SJSA1 (cell line): ENCODE data around the gene LMOD1. TPM values are rescaled to one million over a fixed set of nuclear protein-coding genes. Genes with fewer than 3 reads are reported as not detected.

ENCODE experiments used
- DNase-seq, 2 experiments: peaks; one replicate each; pipeline ENCODE4 v3.0.0-alpha.2; 2015 to 2020; ENCODE audit warnings: low spot score in 2 of 2, low read depth in 1 of 2
- H3K27ac ChIP-seq: fragments of 250-450 bp; sonication (Bioruptor Pico); 2 replicates; pipeline ENCODE4 v1.5.1; 2020; ENCODE audit warnings: mild to moderate bottlenecking, moderate library complexity
- H3K27me3 ChIP-seq: fragments of 250-450 bp; sonication (Bioruptor Pico); replicated peaks from 2 replicates; pipeline ENCODE4 v1.5.1; 2020; ENCODE audit warnings: mild to moderate bottlenecking, moderate library complexity
- H3K36me3 ChIP-seq: fragments of 250-450 bp; sonication (Bioruptor Pico); 2 replicates; pipeline ENCODE4 v1.5.1; 2020; ENCODE audit warnings: mild to moderate bottlenecking
- H3K4me1 ChIP-seq: fragments of 250-450 bp; sonication (Bioruptor Pico); replicated peaks from 2 replicates; pipeline ENCODE4 v1.6.1; 2021; ENCODE audit warnings: mild to moderate bottlenecking
- H3K4me3 ChIP-seq: fragments of 250-450 bp; sonication (Bioruptor Pico); 2 replicates; pipeline ENCODE4 v1.5.1; 2020; ENCODE audit warnings: mild to moderate bottlenecking
- H3K9me3 ChIP-seq: fragments of 250-450 bp; sonication (Bioruptor Pico); replicated peaks from 2 replicates; pipeline ENCODE4 v1.5.1; 2020; ENCODE audit warnings: mild to moderate bottlenecking
- total RNA-seq: library from RNA; depleted of rRNA; stranded (reverse); fragments of >200 nt; shearing (Covaris generic); gene quantifications from 2 replicates; pipeline ENCODE4 v1.2.3, GENCODE V29; 2014

LMOD1 gene
- total RNA-seq, 1 experiment from 2014 or later = 8.1 TPM

GRCh38 chr1:201889090-201889968 lies 57.0 kb downstream of the LMOD1 start:
- H3K4me3 ChIP-seq = peak overlapping the region; percentile 62
- H3K9me3 ChIP-seq = no peaks in the 10 kb centered on the region
- peaks cover 46% of the 10 kb centered on the region for H3K4me1 ChIP-seq
- H3K36me3 ChIP-seq = peaks cover 7% of the 10 kb centered on the region
- no peak for DNase-seq
- H3K27me3 ChIP-seq = no peaks in the 10 kb centered on the region
- H3K27ac ChIP-seq = 0 out of 2 replicates have a peak overlapping the region, but pooled peaks have one; percentile 23

DNA sequence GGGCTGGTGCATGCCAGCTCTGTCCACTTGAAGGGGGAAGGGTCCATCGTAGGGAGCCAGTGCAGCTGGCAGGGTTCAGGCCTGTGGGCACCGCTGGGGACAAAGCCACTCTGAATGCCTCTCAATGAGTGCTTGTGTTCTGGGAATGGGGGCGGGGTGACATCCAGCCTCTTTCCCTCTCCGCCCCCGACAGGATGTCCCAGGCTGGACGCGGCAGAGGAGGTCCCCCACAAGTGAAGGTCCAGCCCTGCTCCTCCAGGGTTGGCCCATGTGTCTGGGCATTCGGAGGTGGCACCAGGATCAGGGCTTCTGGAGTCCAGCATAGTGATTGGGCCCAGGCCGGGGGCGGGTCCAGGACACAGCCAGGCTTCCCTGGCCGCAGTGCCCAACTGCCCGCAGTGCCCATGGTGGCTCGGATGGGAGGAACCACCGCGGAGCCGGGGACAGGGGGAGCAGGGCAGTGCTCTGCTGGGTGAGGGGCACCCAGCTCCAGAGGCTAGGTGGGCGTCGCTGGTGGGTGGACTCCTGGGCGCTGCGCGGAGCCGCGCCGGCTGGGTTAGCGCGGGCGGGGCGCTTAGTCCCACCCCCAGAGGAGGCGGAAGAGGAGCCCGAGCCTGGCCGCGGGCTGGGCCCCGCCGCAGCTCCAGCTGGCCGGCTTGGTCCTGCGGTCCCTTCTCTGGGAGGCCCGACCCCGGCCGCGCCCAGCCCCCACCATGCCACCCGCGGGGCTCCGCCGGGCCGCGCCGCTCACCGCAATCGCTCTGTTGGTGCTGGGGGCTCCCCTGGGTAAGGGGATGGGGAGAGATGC lies 57.9 kb downstream of the LMOD1 start, which contains the start of gene SHISA4:
Gene SHISA4, plus strand, starts transcription at position 617 of the 808 bp plus-strand sequence. Its CDS starts 97 bp downstream, at position 714.
- DNase-seq = peak; percentile 85
- H3K9me3 ChIP-seq = no peaks in the 10 kb centered on the region
- H3K27ac ChIP-seq = peak within 1 kb of the TSS; percentile 23; the same call in 1 of the 2 replicates
- peaks cover 7% of the 10 kb centered on the region for H3K36me3 ChIP-seq
- peaks cover 45% of the 10 kb centered on the region for H3K4me1 ChIP-seq
- no peaks in the 10 kb centered on the region for H3K27me3 ChIP-seq
- H3K4me3 ChIP-seq = peak within 1 kb of the TSS; percentile 62

GRCh38 chr1:201887116-201887866 lies 59.1 kb downstream of the LMOD1 start:
- no peak for DNase-seq
- Histone ChIP-seq H3K27me3 (no peaks in the 10 kb centered on the region), H3K4me1 (peaks cover 51% of the 10 kb centered on the region), H3K36me3 (peaks cover 7% of the 10 kb centered on the region), H3K27ac (no peak overlapping the region), H3K4me3 (no peak overlapping the region), H3K9me3 (no peaks in the 10 kb centered on the region)

DNA sequence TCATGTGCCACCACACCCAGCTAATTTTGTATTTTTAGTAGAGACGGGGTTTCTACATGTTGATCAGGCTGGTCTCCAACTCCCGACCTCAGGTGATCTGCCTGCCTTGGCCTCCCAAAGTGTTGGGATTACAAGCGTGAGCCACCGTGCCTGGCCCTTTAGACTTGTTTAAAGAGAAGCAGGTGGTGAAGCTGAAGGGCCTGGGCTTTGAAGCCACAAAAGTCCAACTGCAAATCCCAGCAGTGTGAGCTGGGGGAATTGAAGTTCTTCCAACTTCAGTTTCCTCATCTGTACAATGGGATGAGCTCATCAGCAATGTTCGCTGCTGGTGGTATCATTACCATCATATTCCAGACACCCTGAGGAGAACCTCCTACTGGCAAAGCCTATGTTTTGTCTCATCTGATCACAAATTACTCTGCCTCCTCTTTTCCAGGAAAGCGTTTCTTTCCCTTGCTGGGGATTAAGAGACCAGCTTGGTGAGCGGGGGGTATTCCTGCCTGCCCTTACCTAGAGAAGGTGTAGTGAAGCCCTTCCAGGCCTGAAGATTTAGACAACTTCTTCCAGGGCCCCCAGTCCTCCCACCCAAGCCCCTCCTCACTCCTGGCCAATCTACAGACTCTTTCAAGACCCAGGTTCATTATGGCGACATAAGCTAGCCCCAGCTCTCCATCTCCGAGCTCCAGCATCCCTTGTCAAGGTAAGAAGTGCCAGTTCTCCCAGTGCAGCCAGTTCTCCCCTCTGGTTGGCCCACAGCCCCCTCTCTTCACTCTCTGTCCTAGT lies 60.1 kb downstream of the LMOD1 start:
- Histone ChIP-seq H3K36me3 (peaks cover 7% of the 10 kb centered on the region), H3K27ac (no peak overlapping the region)
- DNase-seq = no peak

GRCh38 chr1:201885531-201886075 lies 60.7 kb downstream of the LMOD1 start:
- no peak for DNase-seq
- peaks cover 51% of the 10 kb centered on the region for H3K4me1 ChIP-seq
- no peak overlapping the region for H3K27ac ChIP-seq
- no peaks in the 10 kb centered on the region for H3K27me3 ChIP-seq
- no peak overlapping the region for H3K4me3 ChIP-seq
- H3K9me3 ChIP-seq = no peaks in the 10 kb centered on the region
- peaks cover 5% of the 10 kb centered on the region for H3K36me3 ChIP-seq

More for the DNA sequence above, 60.1 kb downstream of the LMOD1 start:
- Histone ChIP-seq H3K4me3 (no peak overlapping the region), H3K27me3 (no peaks in the 10 kb centered on the region), H3K4me1 (peaks cover 51% of the 10 kb centered on the region), H3K9me3 (no peaks in the 10 kb centered on the region)

DNA sequence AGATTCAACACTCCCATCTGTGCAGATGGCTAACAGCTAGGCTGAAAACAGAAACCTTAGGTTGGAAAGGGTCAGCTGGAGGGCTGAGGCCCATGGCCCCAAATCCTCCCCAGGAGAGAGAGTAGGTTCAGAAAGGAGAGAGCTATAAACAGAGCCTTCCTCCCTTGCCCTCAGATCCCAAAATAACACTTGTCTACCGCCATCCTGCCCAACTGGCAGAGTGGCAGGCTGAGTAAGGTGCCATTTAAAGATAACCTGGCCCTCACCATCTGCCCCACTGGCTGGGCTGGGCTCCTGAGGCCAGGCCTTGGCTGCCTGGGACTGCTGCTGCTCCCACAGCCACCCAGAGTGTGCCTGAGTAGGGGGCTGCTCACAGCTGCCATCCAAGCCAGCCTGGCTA lies 61.9 kb downstream of the LMOD1 start:
- Histone ChIP-seq H3K4me3 (no peak overlapping the region), H3K27me3 (no peaks in the 10 kb centered on the region), H3K36me3 (no peaks in the 10 kb centered on the region), H3K27ac (no peak overlapping the region), H3K4me1 (peaks cover 49% of the 10 kb centered on the region), H3K9me3 (no peaks in the 10 kb centered on the region)
- DNase-seq = no peak

- DNase-seq = no peak
- 0 out of 2 replicates have a peak, but pooled peaks cover under 1% of the 10 kb centered on the region for H3K36me3 ChIP-seq
- no peaks in the 10 kb centered on the region for H3K9me3 ChIP-seq
- H3K27me3 ChIP-seq = no peaks in the 10 kb centered on the region
- peaks cover 43% of the 10 kb centered on the region for H3K4me1 ChIP-seq
- no peak overlapping the region for H3K4me3 ChIP-seq
- H3K27ac ChIP-seq = no peak overlapping the region
These were observed 62.6 kb downstream of the LMOD1 start for GRCh38 chr1:201883786-201884185.

DNA sequence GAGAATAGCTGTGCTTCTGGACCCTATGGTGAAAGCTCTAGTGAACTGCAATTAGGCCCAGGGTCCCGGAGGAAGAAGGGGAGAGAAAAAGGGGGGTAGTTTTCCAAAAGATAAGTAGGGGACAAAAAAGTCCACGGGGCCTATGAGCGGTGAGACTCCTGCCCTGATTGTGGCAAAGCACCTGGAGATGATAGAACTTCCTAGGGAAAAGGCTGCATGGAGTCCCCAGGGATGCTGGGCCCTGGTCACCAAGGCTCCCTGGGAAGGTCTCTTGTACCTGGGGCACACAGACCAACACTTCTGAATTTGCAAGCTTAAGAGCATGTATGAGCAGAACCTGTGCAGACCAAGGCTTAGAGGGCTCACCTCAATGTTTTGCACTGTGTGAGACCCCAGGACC lies 63.1 kb downstream of the LMOD1 start:
- no peak for DNase-seq
- Histone ChIP-seq H3K4me1 (peaks cover 37% of the 10 kb centered on the region), H3K4me3 (no peak overlapping the region), H3K9me3 (no peaks in the 10 kb centered on the region), H3K27me3 (no peaks in the 10 kb centered on the region), H3K36me3 (peaks cover 6% of the 10 kb centered on the region; the same call in 1 of the 2 replicates), H3K27ac (peak overlapping the region; percentile 34)

DNA sequence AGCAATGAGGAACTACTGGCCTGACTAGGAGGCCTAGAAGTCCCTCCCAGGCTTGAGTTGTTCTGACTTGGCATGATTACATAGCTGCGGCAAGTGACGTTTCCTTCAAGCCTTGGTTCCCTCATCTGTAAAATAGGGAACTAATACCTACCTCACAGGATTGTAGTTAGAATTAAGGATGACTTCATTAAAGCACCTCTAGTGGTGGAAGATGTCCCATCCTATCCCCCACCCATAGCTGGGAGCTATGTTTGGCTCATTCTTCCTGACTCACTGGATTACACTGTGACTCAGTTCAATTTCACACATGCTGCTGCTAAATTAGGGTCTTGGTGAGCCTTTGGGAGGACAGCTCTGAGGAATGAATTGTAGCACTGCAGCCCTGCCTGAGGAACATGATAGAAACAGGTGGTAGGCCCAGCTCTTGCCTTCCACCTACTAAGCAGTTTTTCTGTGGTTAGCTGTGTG lies 63.6 kb downstream of the LMOD1 start:
- no peaks in the 10 kb centered on the region for H3K9me3 ChIP-seq
- DNase-seq = peak in 1 of 2 experiments; percentile 67
- H3K4me1 ChIP-seq = peaks cover 32% of the 10 kb centered on the region
- no peak overlapping the region for H3K4me3 ChIP-seq
- H3K27ac ChIP-seq = peak overlapping the region; percentile 34
- no peaks in the 10 kb centered on the region for H3K27me3 ChIP-seq
- peaks cover 10% of the 10 kb centered on the region; the same call in 1 of the 2 replicates for H3K36me3 ChIP-seq

DNA sequence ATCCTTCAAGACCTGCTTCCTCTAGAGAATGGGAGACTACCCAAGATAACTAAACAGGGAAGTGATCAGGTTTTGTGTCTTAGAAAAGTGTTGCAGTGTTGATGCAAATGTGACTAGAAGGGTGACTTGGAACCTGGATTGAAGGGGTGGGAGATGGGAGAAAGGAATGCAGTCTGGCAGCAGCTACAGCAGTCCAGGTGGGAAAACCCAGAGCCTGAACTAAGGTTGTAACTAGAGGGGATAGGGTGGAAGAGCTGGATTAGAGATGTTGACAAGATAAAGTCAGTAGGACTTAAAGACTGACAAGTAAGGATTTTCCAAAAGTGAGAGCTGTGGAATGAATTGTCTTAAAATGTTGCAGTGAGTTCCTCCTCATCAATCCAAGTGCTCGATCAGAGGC lies 64.7 kb downstream of the LMOD1 start:
- Histone ChIP-seq H3K4me1 (peaks cover 30% of the 10 kb centered on the region), H3K27ac (no peak overlapping the region), H3K9me3 (no peaks in the 10 kb centered on the region), H3K36me3 (peaks cover 20% of the 10 kb centered on the region), H3K4me3 (no peak overlapping the region), H3K27me3 (no peaks in the 10 kb centered on the region)
- no peak for DNase-seq

DNA sequence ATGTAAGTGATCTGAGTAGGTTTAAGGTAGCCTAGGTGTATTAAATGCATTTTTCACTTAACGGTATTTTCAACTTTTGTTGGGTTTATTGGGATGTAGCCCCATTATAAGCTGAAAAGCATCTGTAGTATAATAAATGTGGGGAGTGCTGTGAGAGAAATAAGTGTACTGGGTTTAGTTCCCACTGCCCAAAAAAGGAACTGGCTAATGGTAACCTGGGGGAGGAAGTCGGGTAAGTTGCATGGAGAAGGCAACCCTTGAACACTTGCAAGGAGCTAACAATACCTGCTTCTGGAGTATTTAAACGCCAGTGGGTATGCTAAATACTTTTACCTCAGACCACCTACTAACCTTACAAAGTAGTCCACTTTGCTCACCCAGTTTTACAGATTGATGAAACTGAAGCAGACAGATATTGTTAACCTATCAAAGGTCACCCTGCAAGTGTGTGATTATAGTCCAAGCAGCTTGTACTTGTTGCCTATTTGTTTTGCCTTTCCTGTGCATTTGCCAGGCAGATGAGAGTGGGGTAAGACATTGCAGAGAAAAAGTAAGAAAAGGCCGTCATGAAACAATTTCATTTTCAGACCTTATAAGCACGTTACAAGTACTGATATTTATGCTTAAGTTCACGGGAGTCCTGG lies 65.3 kb downstream of the LMOD1 start:
- no peak for DNase-seq
- Histone ChIP-seq H3K9me3 (no peaks in the 10 kb centered on the region), H3K36me3 (peaks cover 26% of the 10 kb centered on the region), H3K4me3 (no peak overlapping the region), H3K27me3 (no peaks in the 10 kb centered on the region), H3K27ac (no peak overlapping the region), H3K4me1 (peaks cover 30% of the 10 kb centered on the region)

- Histone ChIP-seq H3K36me3 (peaks cover 50% of the 10 kb centered on the region), H3K9me3 (no peaks in the 10 kb centered on the region), H3K27ac (no peak overlapping the region), H3K4me1 (peaks cover 6% of the 10 kb centered on the region), H3K4me3 (no peak overlapping the region), H3K27me3 (no peaks in the 10 kb centered on the region)
- peak in 1 of 2 experiments; percentile 49 for DNase-seq
These were observed 68.4 kb downstream of the LMOD1 start for GRCh38 chr1:201877877-201878401.
